Measurements from ENCODE around the gene UCN2.
"Not testable (repeated sequence)": the region's sequence is repeated elsewhere in the genome, so short reads cannot be mapped to it uniquely, and the experiment has no call there.

Gene UCN2

DNA sequence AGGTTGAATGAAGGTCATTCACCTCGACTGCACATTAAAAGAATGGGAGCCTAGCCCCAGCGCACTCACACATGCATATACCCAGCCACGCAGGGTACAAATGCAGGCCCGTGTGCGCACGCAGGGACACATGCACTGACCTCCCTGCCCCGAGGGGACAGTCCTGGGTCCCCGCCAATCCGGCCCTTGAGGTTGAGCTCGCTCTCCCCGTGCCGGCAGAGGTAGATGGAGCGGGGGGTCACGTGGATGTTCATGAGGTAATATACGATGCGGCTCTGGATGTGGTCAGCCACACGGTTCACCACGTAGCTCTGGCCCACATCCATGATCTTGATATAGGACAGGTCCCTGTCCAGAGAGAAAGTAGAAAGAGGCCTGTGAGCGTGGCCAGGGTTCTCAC lies 27.5 kb downstream of the UCN2 start:
- no peak for DNase-seq (ENCODE audit: low read depth, low spot score)

DNA sequence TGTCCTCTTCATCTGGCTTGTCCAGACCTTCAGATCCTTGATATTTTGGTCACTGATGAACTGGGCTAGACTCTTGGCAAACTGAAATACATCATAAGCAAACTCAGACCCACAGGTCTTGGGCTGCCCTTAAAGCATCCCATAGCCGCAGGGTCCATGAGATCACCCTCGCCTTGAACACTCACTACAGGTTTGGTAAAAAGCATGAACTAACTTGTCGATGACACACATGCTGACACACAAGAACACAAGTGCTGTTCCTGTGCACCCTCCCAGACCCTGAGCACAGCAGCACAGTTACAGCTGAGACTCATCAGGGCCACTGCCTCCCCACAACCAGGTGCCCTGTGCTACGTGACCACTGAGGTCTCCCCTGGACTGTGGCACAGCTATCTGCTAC lies 28.0 kb downstream of the UCN2 start:
- DNase-seq (ENCODE audit: low read depth, low spot score), result no peak

DNA sequence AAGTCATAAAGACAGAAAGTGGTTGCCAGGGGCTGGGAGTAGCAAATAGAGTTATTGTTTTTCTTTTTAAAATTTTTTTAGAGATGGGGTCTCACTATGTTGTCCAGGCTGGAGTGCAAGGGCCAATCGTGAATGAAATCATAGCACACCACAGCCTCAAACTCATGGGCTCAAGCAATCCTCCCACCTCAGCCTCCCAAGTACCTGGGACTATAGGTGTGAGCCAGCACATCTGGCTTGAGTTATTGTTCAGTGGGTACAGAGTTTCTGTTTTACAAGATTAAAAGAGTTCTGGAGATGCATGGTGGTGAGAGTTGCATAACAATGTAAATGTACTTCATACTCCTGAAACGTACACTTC lies 30.6 kb downstream of the UCN2 start:
- DNase-seq (ENCODE audit: low read depth, low spot score), result no peak

DNA sequence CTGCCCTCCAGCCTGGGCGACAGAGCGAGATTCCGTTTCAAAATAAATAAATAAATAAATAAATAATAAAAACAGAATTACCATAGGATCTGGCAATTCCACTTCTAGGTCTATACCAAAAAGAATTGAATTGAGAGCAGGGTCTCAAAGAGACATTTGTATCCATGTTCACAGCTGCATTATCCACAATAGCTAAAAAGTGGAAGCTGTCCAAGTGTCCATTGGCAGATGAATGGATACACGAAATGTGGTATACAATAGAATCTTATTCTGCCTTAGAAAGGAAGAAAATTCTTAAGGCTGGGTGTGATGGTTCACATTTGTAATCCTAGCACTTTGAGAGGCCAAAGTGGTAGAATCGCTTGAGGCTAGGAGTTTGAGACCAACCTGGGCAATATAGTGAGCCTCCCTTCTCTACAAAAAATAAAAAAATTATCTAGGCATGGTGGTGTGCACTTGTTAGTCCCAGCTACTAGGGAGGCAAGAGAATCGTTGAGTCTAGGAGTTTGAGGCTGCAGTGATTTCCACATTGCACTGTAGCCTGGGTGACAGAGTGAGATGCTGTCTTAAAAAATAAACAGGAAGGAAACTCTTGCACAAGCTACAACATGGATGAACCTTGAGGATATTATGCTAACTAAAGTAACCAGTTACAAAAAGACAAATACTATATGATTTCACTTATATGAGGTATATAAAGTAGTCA lies 31.2 kb downstream of the UCN2 start:
- no peak for DNase-seq (ENCODE audit: low read depth, low spot score)

DNA sequence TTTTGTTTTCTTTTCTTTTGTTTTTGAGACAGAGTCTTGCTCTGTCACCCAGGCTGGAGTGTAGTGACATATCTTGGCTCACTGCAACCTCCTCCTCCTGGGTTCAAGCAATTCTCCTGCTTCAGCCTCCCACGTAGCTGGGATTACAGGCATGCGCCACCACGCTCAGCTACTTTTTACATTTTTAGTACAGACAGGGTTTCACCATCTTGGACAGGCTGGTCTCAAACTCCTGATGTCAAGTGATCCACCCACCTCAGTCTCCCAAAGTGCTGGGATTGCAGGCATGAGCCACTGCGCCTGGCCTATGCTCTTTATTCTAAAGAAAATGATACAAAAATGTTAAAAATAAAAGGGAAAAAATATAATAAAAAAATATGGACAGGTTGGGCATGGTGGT lies 32.9 kb downstream of the UCN2 start:
- not testable (repeated sequence) for DNase-seq (ENCODE audit: low read depth, low spot score)

DNA sequence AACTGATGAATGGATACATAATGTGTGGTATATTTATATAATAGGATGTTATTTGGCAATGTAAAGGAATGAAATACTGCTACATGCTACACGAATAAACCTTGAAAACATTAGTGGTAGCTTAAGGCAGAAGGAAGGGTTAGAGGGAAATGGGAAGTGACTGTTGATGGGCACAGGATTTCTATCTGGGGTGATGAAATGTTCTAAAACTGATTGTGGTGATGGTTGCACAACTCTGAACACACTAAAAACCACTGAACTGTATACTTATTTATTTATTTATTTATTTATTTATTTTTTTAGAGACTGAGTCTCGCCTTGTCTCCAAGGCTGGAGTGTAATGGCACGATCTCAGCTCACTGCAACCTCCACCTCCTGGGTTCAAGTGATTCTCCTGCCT lies 34.8 kb downstream of the UCN2 start:
- no peak for DNase-seq (ENCODE audit: low read depth, low spot score)

DNA sequence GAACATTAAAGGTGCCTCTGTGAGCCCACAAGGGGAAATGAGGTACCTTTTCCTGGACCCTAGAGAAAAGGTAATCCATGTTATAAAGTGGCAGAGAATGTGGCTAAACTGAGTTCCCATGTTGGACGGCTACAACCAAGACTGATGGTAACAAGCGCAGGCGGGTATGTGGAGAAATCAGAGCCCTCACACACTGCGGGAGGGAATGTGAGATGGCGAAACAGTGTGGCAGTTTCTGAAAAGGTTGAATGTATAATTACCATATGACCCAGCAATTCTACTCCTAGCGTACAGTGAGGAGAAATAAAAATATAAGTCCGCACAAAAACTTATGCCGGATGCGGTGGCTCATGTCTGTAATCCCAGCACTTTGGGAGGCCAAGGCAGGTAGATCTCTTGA lies 35.5 kb downstream of the UCN2 start:
- no peak for DNase-seq (ENCODE audit: low read depth, low spot score)

DNA sequence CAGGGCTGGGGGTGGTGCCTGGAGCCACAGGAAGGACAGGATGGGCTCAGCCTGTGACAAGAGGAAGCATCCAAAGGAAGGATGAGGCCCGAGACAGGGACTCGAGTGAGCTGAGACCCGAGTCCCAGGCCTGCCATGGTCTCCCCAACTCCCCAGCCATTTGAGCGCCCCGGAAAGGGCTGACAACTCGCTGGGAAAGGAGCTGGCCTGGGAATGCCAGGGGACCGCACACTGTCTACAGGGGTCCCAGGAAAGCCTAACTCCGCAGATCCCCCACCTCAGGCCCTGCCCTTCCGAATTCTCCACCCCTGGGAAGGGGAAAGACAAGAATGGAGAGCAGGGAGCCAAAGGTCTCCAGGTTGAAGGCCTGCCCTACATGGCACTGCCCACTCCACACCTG lies 38.6 kb downstream of the UCN2 start:
- no peak for DNase-seq (ENCODE audit: low read depth, low spot score)

DNA sequence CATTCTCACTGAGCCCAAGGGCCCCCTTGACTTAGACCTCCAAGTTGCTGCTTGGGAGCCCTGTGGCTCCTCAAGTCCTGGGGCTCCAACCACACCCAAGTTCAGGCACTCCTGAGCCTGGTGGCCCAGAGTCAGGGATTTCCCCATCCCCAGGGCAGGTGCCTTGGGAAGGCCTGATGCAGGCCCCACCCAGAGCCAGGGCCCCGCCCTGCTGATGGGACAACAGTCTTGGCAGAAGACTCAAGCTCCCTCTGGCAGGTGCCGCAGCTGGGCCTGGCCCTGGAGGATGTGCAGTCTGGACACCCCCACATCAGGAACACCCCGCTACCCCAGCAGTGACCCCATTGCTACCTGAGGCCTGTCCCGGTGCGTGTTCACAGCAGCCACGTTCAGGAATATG lies 41.9 kb downstream of the UCN2 start:
- DNase-seq (ENCODE audit: low read depth, low spot score), result no peak

DNA sequence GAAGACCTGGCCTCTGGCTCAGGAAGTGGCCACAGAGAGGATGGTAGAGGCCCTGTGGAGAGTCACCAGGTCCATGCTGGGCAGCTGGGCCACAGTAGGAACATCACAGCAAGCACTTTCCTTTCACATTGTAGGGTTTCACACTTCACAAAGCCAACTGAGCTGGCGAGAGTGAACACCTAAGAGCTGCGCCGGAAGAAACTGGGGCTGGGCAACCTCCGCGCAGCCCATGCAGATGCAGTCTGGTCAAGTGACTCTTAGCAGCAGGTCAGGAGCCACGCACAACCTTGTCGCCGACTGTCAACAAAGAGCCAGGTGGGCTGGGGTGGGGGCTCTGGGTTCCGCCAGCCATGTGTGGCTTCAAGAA lies 44.3 kb downstream of the UCN2 start:
- no peak for DNase-seq (ENCODE audit: low read depth, low spot score)

DNA sequence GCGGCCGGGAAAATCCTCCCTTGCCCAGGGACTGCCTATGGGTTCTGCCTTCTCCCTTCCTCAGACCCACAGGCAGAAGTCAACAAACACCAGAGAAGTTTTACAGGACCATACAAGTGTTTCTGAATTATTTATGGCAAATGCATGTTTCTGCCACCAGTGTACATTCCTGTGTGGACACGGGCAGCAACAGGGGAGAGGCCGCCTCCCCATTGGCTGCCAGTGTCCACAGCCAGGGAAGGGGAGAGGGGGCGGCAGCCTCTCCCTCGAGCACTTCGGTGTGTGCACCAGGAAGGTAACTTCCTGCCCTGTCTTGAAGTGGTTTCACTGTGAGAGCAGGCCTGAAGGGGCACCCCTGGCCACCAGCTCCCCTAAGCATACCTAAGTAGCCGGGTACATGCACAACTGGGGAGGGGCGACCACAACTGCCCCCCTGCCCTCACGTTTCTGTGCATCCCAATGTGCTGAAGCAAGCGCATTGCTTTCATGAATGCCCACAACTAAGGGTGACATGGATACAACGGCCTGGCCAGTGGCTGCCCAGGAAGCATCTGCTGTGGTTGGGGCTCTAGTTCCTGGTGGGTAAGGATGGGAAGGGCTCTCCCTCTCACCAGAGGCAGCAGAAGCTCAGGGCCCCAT lies 44.8 kb downstream of the UCN2 start:
- no peak for DNase-seq (ENCODE audit: low read depth, low spot score)

DNA sequence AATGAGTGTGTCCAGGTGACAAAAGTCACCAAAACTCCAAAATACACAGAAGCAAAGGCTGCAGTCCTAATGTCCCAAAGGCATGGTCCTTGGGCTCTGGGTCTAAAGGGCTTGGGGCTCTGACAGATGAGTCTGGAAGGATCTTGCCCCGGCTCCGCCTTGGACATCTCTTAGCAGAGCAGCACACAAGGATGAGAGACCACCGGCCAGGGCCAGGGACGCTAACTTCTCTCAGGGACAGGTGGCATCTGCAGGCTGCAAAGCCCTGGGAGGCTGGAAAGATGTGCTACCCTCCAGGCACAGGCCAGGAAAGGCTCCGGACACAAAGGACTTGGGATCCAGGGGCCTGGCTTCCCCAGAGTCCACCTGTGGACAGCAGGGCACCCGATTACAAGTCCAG lies 45.5 kb downstream of the UCN2 start:
- no peak for DNase-seq (ENCODE audit: low read depth, low spot score)

DNA sequence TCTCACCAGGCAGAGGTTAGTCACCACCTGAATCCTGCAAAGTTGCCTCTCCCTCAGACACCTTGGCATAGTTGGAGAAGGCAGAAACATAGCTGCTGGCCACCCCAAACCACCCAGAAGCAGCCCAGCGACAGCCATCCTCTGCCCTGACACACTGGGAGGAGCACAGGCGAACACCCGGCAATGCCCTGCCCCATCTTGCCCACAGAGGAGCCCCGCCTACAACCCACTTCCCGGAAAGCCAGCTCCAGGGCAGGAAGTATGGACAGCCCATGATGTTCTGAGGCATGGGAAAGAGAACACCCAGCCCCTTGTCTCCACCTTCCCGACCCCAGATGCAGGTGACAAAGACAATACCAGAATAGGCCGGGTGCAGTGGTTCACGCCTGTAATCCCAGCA lies 47.0 kb downstream of the UCN2 start:
- DNase-seq (ENCODE audit: low read depth, low spot score), result no peak

DNA sequence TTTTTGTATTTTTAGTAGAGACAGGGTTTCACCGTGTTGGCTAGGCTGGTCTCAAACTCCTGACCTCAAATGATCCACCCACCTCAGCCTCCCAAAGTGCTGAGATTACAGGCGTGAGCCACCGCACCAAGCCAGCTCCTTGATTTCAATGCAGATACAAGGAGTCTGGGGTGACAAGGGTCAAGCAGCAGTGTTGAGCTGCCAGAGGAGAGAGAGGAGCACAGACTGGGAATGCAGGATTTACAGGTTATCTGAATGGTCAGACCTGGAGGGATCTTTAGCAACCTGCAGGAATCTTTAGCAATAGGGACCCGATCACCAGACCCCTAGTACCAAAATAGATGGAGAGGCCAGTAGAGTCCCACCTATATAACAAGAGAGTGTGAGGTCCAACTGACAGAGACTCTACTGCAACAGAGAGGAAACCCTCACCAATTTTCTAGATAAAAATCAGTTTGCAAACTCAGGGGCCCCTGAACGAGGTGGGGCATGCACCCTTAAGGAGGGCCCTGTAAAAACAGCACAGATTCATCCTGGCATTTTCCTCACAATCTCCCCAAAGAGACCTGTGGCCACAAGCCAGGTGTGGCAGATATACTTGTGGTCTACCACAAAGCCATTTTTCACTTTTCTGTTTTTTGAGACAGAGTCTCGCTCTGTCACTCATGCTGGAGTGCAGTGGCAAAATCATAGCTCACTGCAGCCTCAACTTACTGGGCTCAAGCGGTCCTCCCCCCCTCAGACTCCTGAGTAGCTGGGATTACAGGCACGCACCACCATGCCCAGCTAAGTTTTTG lies 49.0 kb downstream of the UCN2 start:
- DNase-seq (ENCODE audit: low read depth, low spot score), result no peak

All from brain pericyte (primary cell).